Activated naive CD8-positive, alpha-beta T cell (primary cell): ENCODE data around the gene CMAS.
A peak's percentile ranks its signal among the peaks of the same experiment; 100 is the strongest.
"Not testable (repeated sequence)": the region's sequence is repeated elsewhere in the genome, so short reads cannot be mapped to it uniquely, and the experiment has no call there.

Experiments
- H3K27ac Mint-ChIP-seq: one replicate; pipeline ENCODE4 v1.8.0; 2021; ENCODE audit warnings: mixed read lengths
- H3K27me3 Mint-ChIP-seq: one replicate; pipeline ENCODE4 v1.8.0; 2021; ENCODE audit warnings: mixed read lengths
- H3K36me3 Mint-ChIP-seq: one replicate; pipeline ENCODE4 v1.8.0; 2021; ENCODE audit warnings: mixed read lengths
- H3K4me1 Mint-ChIP-seq: one replicate; pipeline ENCODE4 v1.8.0; 2021; ENCODE audit warnings: low read depth, mixed read lengths
- H3K4me3 Mint-ChIP-seq: one replicate; pipeline ENCODE4 v1.8.0; 2021; ENCODE audit warnings: mild to moderate bottlenecking, mixed read lengths
- H3K9me3 Mint-ChIP-seq: one replicate; pipeline ENCODE4 v1.8.0; 2021; ENCODE audit warnings: low read depth, mixed read lengths

Gene CMAS

DNA sequence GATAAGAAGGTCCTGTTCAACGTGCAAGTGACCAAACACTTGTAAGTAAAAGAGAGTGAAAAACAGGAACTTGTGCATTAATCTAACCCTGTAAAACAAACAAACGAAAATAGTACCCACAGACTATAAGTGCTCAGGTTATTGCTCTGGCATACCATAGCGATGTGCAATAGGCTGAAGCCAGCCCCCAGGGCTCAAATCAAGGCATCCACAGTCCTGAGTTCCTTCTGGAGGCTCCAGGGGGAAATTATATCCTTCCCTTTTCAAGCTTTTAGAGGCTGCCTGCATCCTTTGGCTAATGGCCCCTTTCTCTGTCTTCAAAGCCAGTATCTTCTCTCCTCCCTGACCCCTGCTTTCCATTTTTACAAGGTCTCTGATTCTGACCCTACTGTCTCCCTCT lies 8.1 kb upstream of the CMAS start:
- H3K27ac Mint-ChIP-seq: no peak overlapping the region
- H3K4me1 Mint-ChIP-seq: peaks cover 7% of the 10 kb centered on the region

DNA sequence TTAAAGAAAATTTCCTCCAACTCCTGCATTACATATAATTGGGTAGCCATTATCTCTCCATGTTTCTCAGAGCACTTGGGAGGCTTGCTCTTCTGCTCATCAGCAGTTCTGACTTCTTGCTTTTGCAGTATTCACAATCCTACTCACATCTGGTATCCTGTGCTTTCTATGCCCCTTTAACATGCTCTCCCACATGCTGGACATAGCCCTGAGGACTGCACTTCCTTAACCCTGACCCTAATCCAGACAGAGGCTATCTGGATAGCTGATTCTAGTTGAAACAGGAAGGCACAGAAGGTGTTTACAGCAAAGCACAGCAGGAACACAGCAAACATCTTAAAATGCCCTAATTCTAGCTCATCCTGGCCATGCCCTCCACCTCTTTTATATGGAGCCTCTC lies 7.3 kb upstream of the CMAS start:
- no peaks in the 10 kb centered on the region for H3K9me3 Mint-ChIP-seq
- H3K27me3 Mint-ChIP-seq: no peaks in the 10 kb centered on the region
- no peak overlapping the region for H3K4me3 Mint-ChIP-seq

More for the DNA sequence above, 8.1 kb upstream of the CMAS start:
- Mint-ChIP-seq H3K27me3 (no peaks in the 10 kb centered on the region), H3K36me3 (no peaks in the 10 kb centered on the region), H3K4me3 (no peak overlapping the region), H3K9me3 (no peaks in the 10 kb centered on the region)

DNA sequence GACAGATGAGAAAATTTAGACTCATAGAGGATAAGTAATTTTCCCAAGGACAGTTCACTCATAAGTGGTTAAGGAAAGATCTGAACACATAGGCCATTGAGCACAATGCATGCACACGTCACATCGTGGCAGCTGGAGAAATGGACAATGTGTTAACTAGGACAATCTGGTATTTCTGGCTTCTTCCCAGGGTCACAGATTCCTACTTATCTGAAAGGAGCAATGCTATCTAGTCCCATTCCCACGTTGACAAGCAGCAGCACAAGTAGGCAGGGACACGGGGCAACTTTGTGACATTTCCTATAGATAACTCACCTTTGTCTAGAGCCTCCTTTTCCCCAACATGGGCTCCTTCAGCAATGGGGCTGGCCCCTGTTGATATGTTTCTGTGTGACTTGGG lies 6.7 kb upstream of the CMAS start:
- Mint-ChIP-seq H3K4me1 (peaks cover 8% of the 10 kb centered on the region), H3K27me3 (no peaks in the 10 kb centered on the region), H3K27ac (no peak overlapping the region), H3K4me3 (no peak overlapping the region), H3K36me3 (no peaks in the 10 kb centered on the region), H3K9me3 (no peaks in the 10 kb centered on the region)

More for the DNA sequence above, 7.3 kb upstream of the CMAS start:
- H3K36me3 Mint-ChIP-seq: no peaks in the 10 kb centered on the region
- no peak overlapping the region for H3K27ac Mint-ChIP-seq
- H3K4me1 Mint-ChIP-seq: peaks cover 9% of the 10 kb centered on the region

DNA sequence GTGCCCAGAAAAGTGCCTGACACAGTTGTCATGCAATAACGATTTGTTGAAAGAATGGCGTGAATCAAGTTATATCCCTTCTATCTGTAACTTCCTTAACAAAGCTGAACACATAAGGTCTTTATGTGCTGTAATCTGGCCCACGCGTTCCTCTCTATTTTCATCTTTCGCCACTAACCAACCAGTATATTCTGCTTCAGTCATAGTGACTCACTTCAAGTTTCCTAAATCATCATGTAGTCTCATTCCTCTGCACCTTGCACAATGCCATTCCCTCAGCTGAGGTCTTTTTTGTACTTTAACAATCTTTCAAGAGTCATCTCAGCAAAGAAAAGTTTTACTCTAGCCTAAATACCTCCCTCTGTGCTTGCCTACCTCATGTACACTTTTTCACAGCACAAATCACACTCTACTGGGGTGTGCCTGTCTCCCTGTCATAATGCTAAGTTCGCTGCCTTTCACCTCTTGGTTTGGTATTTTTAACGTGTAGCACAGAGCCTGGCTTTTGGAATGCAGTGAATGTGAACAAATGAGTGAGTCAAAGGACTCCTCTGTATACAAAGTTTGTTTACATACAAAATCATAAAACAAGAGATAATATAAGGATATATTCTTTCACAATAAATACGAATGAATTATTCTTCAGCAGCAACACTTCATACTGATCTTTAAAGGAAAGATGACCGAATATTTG lies 2.9 kb upstream of the CMAS start:
- Mint-ChIP-seq H3K27ac (no peak overlapping the region), H3K4me3 (no peak overlapping the region), H3K27me3 (no peaks in the 10 kb centered on the region), H3K36me3 (no peaks in the 10 kb centered on the region), H3K4me1 (peaks cover 20% of the 10 kb centered on the region), H3K9me3 (no peaks in the 10 kb centered on the region)

DNA sequence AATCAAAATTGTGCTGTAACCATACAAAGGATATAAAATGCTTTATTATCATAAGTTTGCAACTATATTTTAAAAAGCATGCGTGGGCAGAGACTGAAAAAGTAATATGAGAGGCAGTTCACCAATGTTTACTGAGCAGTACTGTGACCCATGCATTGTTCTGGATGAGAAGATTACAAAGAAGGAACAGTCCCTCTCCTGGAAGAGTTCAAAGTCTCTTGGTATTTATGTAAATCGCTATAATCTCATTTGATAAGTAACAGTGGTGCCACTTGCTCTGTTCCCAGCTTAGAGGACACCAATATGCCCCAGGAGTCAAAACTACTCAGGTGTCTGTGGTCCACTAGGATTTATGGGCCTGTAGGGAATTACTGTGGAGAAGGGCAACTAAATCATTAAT lies 2.1 kb upstream of the CMAS start:
- Mint-ChIP-seq H3K9me3 (no peaks in the 10 kb centered on the region), H3K4me3 (no peak overlapping the region), H3K36me3 (peaks cover 4% of the 10 kb centered on the region), H3K27ac (peak overlapping the region; percentile 11), H3K4me1 (peaks cover 27% of the 10 kb centered on the region), H3K27me3 (no peaks in the 10 kb centered on the region)

DNA sequence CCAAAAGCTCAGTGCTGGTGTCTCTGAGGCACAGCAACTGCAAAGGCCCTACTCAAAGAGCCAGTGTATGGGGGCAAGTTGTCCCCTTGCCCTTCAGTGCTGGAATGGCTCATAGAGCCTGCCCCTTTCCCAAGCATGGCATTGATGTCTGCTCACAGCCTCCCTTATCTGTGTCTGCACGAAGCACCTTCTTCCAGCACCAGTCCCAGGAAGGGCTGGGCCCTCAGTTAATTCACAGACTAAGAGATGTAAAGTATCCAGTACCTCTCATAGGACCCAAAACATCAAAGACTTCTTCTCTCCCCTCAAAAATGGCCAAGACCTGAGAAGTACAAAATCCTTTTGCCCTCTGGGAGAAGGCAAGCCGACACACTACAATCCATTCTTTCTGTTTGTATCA lies 1.6 kb upstream of the CMAS start:
- no peaks in the 10 kb centered on the region for H3K27me3 Mint-ChIP-seq
- peaks cover 7% of the 10 kb centered on the region for H3K36me3 Mint-ChIP-seq
- peak overlapping the region; percentile 29 for H3K27ac Mint-ChIP-seq
- H3K4me3 Mint-ChIP-seq: peak overlapping the region; percentile 28
- no peaks in the 10 kb centered on the region for H3K9me3 Mint-ChIP-seq
- peaks cover 31% of the 10 kb centered on the region for H3K4me1 Mint-ChIP-seq

DNA sequence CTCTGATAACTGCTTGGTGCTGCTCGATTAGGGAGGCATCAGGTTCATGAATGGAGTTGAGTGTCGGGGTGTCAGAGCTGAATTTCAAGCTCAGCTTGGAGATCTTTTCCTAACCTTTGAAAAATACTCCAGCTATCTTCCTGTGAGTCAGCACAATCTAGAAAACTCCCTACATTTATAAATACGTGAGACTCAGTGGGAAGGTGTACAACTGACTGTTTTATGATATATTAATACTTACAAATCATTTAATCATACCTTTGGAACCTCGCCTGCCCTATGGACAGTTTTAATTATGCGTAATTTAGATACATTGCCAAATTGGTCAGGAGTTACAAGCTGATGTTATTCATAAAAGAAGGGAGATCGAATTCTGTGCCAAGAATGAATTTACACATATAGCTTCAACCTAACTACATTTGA lies 961 bp downstream of the CMAS start:
- Mint-ChIP-seq H3K27ac (peak overlapping the region; percentile 92), H3K9me3 (no peaks in the 10 kb centered on the region), H3K36me3 (peaks cover 7% of the 10 kb centered on the region), H3K4me1 (peaks cover 42% of the 10 kb centered on the region), H3K4me3 (peak overlapping the region; percentile 97), H3K27me3 (no peaks in the 10 kb centered on the region)

DNA sequence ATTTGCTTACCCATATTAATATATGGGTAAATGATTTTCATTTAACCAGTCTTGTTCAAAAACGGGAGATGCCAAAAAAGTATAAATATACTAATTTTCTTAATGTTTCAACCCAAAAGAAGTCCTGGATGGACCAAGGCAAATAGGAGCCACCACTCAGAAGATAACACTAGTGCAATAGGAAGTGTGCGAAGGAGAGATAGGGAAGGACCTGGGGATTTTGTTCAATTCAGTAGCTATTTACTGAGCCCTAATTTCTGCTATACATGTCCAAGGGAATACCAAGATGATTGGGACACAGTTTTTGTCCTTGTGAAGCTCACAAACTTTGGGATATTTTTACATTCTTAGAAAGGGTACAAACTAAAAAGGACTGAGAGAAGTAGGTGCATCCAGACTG lies 1.5 kb downstream of the CMAS start:
- Mint-ChIP-seq H3K4me1 (peaks cover 42% of the 10 kb centered on the region), H3K4me3 (peak overlapping the region; percentile 97), H3K27me3 (no peaks in the 10 kb centered on the region), H3K36me3 (peaks cover 7% of the 10 kb centered on the region), H3K9me3 (no peaks in the 10 kb centered on the region), H3K27ac (peak overlapping the region; percentile 81)

DNA sequence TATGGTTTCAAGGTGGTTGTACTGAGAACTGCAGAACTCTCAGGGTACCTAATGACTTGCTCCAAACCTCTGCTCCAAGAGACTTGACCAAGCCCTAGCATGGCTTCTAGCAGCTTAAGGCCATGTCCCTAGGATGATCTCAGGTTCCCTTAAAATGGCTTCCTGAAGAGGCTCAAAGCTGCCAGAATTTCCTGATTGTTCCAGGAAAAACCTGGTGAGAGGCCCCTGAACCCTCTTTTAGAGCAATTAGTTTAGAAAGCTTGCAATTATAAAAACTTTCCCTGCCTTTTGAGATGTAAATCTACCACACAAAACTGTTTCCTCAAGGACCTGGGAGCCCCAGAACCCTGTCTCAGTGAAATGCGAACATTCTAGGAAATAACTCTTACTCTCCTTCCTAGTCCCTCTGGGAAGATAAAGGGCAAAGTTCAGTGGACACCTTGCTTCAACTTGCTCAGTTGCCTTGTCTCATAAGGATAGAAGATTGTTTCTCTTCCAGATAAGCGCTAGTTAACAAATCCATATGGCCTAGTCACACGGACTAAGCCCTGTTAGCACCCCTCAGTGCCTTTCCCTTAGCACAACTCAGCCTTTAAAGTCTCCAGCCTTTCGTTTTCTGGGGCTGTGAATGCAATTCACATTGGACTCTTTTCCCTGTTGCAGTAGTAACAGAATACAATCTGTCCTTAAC lies 2.5 kb downstream of the CMAS start:
- H3K9me3 Mint-ChIP-seq: no peaks in the 10 kb centered on the region
- H3K4me1 Mint-ChIP-seq: peaks cover 39% of the 10 kb centered on the region
- peaks cover 7% of the 10 kb centered on the region for H3K36me3 Mint-ChIP-seq
- no peaks in the 10 kb centered on the region for H3K27me3 Mint-ChIP-seq
- H3K4me3 Mint-ChIP-seq: peak overlapping the region; percentile 38
- H3K27ac Mint-ChIP-seq: no peak overlapping the region

DNA sequence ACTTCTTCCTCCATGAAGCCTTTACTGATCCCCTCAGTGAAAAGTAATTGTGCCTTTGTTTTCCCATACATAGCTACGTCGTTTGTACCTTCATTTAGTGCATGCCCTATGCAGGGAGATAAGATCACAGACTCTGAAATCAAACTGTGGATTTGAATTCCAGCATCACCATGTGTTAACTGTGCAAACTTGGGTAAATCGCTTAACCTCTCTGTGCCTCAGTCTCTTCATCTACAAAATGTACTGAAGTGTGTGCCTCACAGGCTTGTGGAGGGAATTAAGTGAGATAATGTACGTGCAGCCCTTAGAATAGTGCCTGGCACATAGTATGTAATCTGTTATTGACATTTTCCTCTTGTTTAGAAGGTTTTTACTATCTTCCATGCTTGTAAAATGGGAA lies 4.1 kb downstream of the CMAS start:
- H3K27me3 Mint-ChIP-seq: no peaks in the 10 kb centered on the region
- peaks cover 10% of the 10 kb centered on the region for H3K36me3 Mint-ChIP-seq
- H3K4me3 Mint-ChIP-seq: no peak overlapping the region
- H3K4me1 Mint-ChIP-seq: peaks cover 41% of the 10 kb centered on the region
- no peaks in the 10 kb centered on the region for H3K9me3 Mint-ChIP-seq
- no peak overlapping the region for H3K27ac Mint-ChIP-seq

DNA sequence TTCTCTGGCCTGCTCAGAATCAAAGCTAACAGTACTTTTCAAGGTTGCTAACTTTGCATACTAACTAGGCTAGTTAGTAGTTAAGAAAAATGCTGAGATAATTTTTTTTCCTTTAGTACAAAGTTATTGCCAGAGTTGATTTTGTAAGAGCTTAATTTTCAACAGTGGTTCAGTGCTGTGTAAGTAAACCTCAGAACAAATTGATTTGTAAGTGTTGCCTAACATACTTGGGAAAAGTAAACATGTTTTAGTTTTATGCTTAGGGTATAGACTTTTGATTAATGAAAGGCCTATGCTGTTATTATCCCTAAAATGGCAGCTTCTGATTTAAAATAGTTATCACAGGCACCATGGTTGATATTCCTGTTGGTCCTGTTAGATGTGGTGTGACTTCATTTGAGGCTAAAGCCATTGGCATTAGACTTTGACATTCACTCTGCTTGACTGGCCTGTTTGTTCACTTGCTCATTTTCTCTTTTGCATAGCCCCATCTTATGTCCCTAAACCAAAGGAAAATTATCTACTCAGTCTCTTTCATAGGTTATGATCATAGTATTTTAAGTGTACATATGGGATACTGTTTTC lies 5.2 kb downstream of the CMAS start:
- Mint-ChIP-seq H3K4me3 (no peak overlapping the region), H3K9me3 (no peaks in the 10 kb centered on the region), H3K36me3 (peaks cover 10% of the 10 kb centered on the region), H3K4me1 (peaks cover 38% of the 10 kb centered on the region), H3K27ac (no peak overlapping the region), H3K27me3 (no peaks in the 10 kb centered on the region)

DNA sequence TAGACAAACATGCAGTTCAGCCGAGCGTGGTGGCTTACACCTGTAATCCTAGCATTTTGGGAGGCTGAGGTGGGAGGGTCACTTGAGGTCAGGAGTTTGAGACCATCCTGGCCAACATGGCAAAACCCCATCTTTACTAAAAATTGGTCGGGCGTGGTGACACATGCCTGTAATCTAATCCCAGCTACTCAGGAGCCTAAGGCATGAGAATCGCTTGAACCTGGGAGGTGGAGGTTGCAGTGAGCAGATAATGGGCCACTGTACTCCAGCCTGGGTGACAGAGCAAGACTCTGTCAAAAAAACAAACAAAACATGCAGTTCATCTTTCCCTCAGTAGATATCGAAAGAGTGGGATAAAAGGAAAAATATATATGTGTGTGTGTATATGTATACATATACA lies 7.0 kb downstream of the CMAS start:
- not testable (repeated sequence) for H3K27ac Mint-ChIP-seq, H3K27me3 Mint-ChIP-seq, H3K36me3 Mint-ChIP-seq, H3K9me3 Mint-ChIP-seq, H3K4me3 Mint-ChIP-seq
- H3K4me1 Mint-ChIP-seq: peaks cover 25% of the 10 kb centered on the region

DNA sequence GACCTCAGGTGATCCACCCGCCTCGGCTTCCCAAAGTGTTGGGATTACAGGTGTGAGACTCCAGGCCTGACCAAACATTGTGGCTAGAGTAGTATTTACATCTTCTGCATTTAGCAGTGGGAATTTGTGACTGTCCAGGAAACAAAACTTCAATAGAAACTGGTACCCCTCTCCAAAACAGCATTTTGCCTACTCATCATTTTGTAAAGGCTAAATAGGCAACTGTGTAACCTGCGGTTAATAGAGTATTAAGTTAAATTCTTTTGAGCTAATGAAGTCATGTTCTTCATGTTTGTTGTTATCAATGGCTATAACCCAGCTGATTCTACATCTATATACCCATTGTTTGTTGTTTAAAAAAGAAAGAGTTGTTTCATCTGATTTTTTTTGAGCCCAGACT lies 8.1 kb downstream of the CMAS start:
- H3K4me3 Mint-ChIP-seq: no peak overlapping the region
- H3K27ac Mint-ChIP-seq: no peak overlapping the region
- no peaks in the 10 kb centered on the region for H3K27me3 Mint-ChIP-seq
- H3K4me1 Mint-ChIP-seq: peaks cover 14% of the 10 kb centered on the region
- peaks cover 3% of the 10 kb centered on the region for H3K36me3 Mint-ChIP-seq
- no peaks in the 10 kb centered on the region for H3K9me3 Mint-ChIP-seq

DNA sequence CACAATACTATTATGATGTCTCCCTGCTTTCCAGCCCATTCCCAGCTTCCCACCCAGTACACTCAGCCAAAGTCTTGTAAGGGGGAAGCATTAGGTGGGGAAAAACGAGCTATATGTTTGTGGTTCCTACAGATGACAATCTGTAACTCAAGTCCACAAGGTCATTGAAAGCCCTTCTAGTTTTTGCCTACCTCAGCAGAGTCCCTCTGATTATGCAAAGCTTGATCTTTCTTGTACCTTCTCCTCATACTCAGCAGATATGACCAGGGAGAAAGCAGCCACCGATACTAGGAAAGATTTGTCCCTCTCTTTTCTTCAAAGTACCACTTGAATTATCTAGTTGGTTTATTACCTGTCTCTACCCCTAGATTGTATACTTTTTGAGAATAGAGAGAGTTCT lies 10.6 kb downstream of the CMAS start:
- no peak overlapping the region for H3K27ac Mint-ChIP-seq
- H3K4me3 Mint-ChIP-seq: no peak overlapping the region
- H3K9me3 Mint-ChIP-seq: no peaks in the 10 kb centered on the region
- H3K27me3 Mint-ChIP-seq: no peaks in the 10 kb centered on the region
- peaks cover 2% of the 10 kb centered on the region for H3K4me1 Mint-ChIP-seq
- peaks cover 6% of the 10 kb centered on the region for H3K36me3 Mint-ChIP-seq

DNA sequence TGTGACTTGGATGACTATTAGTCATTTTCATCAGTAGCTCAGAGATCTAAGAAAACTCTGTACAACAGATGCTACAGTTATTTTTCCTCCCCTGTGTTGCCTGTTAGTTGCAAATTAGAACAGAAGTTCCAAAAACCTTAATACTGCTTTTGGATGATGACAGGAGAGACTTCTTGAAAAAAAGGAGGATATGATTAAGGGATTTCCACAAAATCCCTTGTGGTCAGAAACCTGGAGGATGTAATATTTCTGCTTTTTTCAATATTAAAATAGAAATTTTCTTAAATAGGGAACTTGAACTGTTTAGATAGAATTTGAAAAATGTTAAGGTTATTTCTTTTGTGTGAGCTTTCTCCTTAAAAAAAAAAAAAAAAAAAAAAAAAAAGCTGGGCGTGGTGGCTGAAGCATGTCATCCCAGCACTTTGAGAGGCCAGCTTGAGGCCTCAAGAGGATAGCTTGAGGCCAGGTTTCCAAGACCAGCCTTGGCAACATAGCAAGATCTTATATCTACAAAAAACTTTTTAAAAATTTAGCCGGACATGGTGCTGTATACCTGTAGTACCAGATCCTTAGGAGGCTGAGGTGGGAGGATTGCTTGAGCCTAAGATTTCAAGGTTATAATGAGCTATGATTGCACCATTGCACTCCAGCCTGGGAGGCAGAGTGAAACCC lies 14.1 kb downstream of the CMAS start:
- Mint-ChIP-seq H3K9me3 (no peaks in the 10 kb centered on the region), H3K4me1 (no peaks in the 10 kb centered on the region), H3K27me3 (no peaks in the 10 kb centered on the region), H3K36me3 (peaks cover 5% of the 10 kb centered on the region), H3K4me3 (no peak overlapping the region), H3K27ac (no peak overlapping the region)
